Tibial nerve (tissue), 4 donors: ENCODE results near the gene ANKDD1B. TPM values are rescaled to one million over a fixed set of nuclear protein-coding genes. Genes with fewer than 3 reads are reported as not detected.

Source experiments
- DNase-seq, 2 donors: peaks; one replicate each; pipeline ENCODE4 v3.0.0-alpha.2; 2019; ENCODE audit warnings: low spot score in 2 of 2
- H3K27ac ChIP-seq, 4 donors: fragments of 200-600 bp; sonication (generic) in 3 of 4; one replicate each; pipeline ENCODE4 v1.5.1; 2017 to 2019; ENCODE audit warnings: mild to moderate bottlenecking in 1 of 4
- H3K27me3 ChIP-seq, 2 donors: fragments of 200-600 bp; sonication (generic) in 1 of 2; one replicate each; pipeline versions ENCODE4 v1.5.1 to v1.6.0; 2017 to 2019
- H3K36me3 ChIP-seq, 3 donors: fragments of 200-600 bp; sonication (generic); one replicate each; pipeline ENCODE4 v1.5.1; 2018 to 2019
- H3K4me1 ChIP-seq, 4 donors: fragments of 200-600 bp; sonication (generic) in 3 of 4; one replicate each; pipeline ENCODE4 v1.5.1; 2017 to 2019
- H3K4me3 ChIP-seq, 4 donors: fragments of 200-600 bp; sonication (generic) in 3 of 4; one replicate each; pipeline ENCODE4 v1.5.1; 2017 to 2019; ENCODE audit warnings: mild to moderate bottlenecking in 1 of 4, moderate library complexity in 1 of 4
- H3K9me3 ChIP-seq, 4 donors: fragments of 200-600 bp; sonication (generic) in 3 of 4; one replicate each; pipeline ENCODE4 v1.5.1; 2017 to 2019
- EP300 ChIP-seq, 2 donors: sonication (generic); formaldehyde crosslinking; IDR thresholded peaks; one replicate each; pipeline ENCODE4 v1.6.1; 2017; ENCODE audit warnings: antibody characterized with exemption in 2 of 2, mild to moderate bottlenecking in 1 of 2
- POLR2A ChIP-seq, 2 donors: fragments of 450-650 bp; IDR thresholded peaks; one replicate each; pipeline ENCODE4 v1.6.1; 2017; ENCODE audit warnings: antibody characterized with exemption in 2 of 2, mild to moderate bottlenecking in 2 of 2, moderate library complexity in 2 of 2
- WGBS, 2 donors: methylation state at CpG; one replicate each; pipeline ENCODE4 v1.1.5; 2018; 5-methylcytosine and 5-hydroxymethylcytosine counted together
- total RNA-seq, 4 donors: library from RNA; depleted of rRNA; stranded (reverse); fragments of >200 nt; gene quantifications; one replicate each; pipeline ENCODE4 v1.1.0, GENCODE V29; 2016
- TF ChIP-seq, protein P1 (sequence below), 5 experiments: fragments of 200-600 bp in 3 of 5; fragments of 450-650 bp in 2 of 5; sonication (generic) in 3 of 5; IDR thresholded peaks; one replicate each; pipeline ENCODE4 v1.5.1; 2016 to 2019; ENCODE audit warnings: antibody characterized with exemption in 5 of 5, mild to moderate bottlenecking in 3 of 5, moderate library complexity in 2 of 5

ANKDD1B gene
- total RNA-seq, 4 donors from 2014 or later, result 0.63 to 3.9 (median 1.3) TPM

DNA sequence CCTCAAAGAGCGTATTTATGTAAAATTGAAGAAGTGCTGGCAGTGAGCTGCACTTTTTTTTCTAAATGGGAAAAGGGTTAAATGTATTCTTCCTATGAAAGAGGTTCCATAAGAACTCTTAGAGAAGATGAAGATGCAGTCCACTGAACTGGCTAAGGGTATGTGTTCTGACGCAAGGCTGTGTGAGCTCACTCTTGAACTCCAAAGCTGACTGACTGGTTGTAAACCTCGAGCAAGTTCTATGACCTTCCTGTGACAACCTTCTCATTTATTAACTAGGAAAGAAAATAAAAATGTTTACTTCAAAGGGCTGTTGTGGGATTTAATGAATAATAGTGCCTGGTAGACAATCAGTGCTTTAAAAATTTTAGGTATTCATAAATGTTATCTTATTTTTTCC, 59.3 kb downstream of the ANKDD1B start:
- peaks cover 0 to 12% (median 0%) of the 10 kb centered on the region in 4 donors for H3K4me1 ChIP-seq
- 64 to 67% methylated on average over 3 of the region's 3 CpGs for WGBS, 2 donors
- no peaks in the 10 kb centered on the region for H3K27me3 ChIP-seq
- no peaks in the 10 kb centered on the region for H3K9me3 ChIP-seq
- H3K36me3 ChIP-seq, result peaks cover 0 to 29% (median 0%) of the 10 kb centered on the region in 3 donors
- DNase-seq, result no peak
- H3K4me3 ChIP-seq, result no peak overlapping the region
- TF ChIP-seq POLR2A (IDR thresholded peaks at IDR 0.05) (no peak), EP300 (IDR thresholded peaks at IDR 0.05) (no peak)
- TF ChIP-seq, protein P1, sequence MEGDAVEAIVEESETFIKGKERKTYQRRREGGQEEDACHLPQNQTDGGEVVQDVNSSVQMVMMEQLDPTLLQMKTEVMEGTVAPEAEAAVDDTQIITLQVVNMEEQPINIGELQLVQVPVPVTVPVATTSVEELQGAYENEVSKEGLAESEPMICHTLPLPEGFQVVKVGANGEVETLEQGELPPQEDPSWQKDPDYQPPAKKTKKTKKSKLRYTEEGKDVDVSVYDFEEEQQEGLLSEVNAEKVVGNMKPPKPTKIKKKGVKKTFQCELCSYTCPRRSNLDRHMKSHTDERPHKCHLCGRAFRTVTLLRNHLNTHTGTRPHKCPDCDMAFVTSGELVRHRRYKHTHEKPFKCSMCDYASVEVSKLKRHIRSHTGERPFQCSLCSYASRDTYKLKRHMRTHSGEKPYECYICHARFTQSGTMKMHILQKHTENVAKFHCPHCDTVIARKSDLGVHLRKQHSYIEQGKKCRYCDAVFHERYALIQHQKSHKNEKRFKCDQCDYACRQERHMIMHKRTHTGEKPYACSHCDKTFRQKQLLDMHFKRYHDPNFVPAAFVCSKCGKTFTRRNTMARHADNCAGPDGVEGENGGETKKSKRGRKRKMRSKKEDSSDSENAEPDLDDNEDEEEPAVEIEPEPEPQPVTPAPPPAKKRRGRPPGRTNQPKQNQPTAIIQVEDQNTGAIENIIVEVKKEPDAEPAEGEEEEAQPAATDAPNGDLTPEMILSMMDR (IDR thresholded peaks at IDR 0.05), result no peak
- no peak overlapping the region for H3K27ac ChIP-seq

DNA sequence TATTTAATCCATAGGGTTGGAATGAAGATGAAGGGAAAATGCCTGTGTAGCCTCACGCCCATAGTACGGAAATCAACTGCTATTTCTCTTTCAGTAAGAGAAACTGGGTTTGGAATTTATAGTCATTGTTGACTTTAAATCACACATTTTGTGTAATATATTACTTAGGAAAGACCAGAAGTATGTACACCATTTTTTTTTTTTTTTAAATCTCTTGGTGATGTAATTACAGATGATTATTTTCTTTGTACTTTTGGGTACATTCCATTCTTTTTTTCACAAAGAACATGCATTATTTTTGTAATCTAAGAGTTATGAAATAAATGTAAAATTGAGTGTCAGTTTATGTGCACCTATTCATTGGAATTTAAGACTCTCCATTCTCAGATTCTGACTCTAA, 60.3 kb downstream of the ANKDD1B start:
- DNase-seq, result no peak
- TF ChIP-seq, protein P1 (IDR thresholded peaks at IDR 0.05), result no peak
- no peak for TF ChIP-seq EP300 (IDR thresholded peaks at IDR 0.05)
- TF ChIP-seq POLR2A (IDR thresholded peaks at IDR 0.05), result no peak
- Histone ChIP-seq H3K27me3 (no peaks in the 10 kb centered on the region), H3K27ac (no peak overlapping the region), H3K4me1 (peaks cover 0 to 12% (median 0%) of the 10 kb centered on the region in 4 donors), H3K36me3 (peaks cover 0 to 32% (median 0%) of the 10 kb centered on the region in 3 donors), H3K4me3 (no peak overlapping the region), H3K9me3 (no peaks in the 10 kb centered on the region)
- WGBS, 2 donors, result 51 to 69% methylated on average over 2 of the region's 2 CpGs

DNA sequence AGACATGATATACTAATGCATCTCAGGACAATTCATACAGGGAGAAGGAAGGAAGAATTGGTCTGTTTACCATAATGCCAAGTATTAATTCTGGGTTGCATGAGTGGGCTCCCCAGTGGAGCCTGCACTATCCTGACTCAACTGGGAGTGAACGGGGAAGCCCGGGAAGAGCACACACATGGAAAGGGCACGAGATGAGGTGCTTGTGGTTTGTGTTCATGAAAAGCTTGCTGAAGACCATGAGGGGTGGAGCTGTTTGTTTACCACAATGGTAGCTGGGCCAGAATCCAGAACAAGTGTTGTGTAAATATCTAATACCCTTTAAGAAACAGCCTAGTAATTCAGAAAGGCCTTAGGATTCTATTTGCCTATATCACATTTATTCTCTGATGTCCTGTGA, 61.4 kb downstream of the ANKDD1B start:
- 78 to 84% methylated on average over 3 of the region's 3 CpGs for WGBS, 2 donors
- peaks cover 0 to 32% (median 0%) of the 10 kb centered on the region in 3 donors for H3K36me3 ChIP-seq
- no peaks in the 10 kb centered on the region for H3K27me3 ChIP-seq
- no peaks in the 10 kb centered on the region for H3K9me3 ChIP-seq
- H3K4me1 ChIP-seq, result peaks cover 0 to 12% (median 0%) of the 10 kb centered on the region in 4 donors
- no peak overlapping the region for H3K4me3 ChIP-seq
- no peak for TF ChIP-seq EP300 (IDR thresholded peaks at IDR 0.05)
- no peak for TF ChIP-seq POLR2A (IDR thresholded peaks at IDR 0.05)
- TF ChIP-seq, protein P1 (IDR thresholded peaks at IDR 0.05), result no peak
- no peak for DNase-seq
- no peak overlapping the region for H3K27ac ChIP-seq

DNA sequence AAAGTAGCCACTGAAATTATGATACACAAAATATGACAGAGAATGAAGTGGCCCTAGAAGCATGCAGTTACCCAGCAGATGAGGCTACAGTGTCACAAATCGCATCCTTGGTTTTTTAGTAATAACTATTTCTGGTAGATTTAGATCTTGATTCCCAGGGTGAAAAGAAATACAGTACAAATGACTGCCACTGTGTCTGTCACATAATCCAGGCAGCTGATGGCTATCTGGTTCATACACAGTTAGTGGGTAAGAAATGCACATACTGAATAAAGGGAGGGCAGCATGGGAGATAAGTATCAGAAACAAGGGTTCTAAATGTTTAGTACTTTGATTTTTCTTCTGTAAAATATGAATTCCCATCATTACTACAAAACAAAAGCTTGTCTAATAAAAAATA, 64.5 kb downstream of the ANKDD1B start:
- no peak for DNase-seq
- Histone ChIP-seq H3K27ac (no peak overlapping the region), H3K9me3 (no peaks in the 10 kb centered on the region), H3K27me3 (no peaks in the 10 kb centered on the region), H3K4me3 (no peak overlapping the region), H3K4me1 (peaks cover 0 to 4% (median 0%) of the 10 kb centered on the region in 4 donors), H3K36me3 (peaks cover 0 to 32% (median 0%) of the 10 kb centered on the region in 3 donors)
- 96 to 98% methylated on average over 1 of the region's 1 CpG for WGBS, 2 donors
- TF ChIP-seq, protein P1 (IDR thresholded peaks at IDR 0.05), result no peak
- TF ChIP-seq EP300 (IDR thresholded peaks at IDR 0.05) (no peak), POLR2A (IDR thresholded peaks at IDR 0.05) (no peak)

DNA sequence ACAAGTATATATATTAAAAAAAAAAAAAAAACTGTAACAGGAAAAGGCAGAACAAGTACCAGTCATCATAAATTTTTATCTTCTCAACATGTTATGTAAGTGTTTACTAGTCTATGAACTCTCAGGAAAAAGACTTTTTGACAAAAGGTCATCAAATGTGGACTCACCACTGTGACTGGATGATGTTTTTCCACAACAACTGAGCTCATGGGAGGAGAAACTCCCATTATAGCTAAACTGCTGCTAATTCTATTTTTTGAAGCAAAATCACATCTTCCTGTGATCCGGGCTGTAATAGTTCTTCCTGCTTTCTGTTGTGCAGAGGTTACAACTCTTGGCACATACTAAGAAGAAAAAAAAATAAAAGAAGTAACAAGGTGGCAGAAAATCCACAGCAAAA, 66.4 kb downstream of the ANKDD1B start:
- Histone ChIP-seq H3K4me1 (peaks cover 0 to 4% (median 0%) of the 10 kb centered on the region in 4 donors), H3K27ac (peak overlapping the region in 2 of 4 donors; percentile 2 to 50), H3K27me3 (no peaks in the 10 kb centered on the region), H3K9me3 (no peaks in the 10 kb centered on the region), H3K36me3 (peaks cover 0 to 33% (median 0%) of the 10 kb centered on the region in 3 donors), H3K4me3 (no peak overlapping the region)
- no peak for DNase-seq
- WGBS, 2 donors, result 20 to 21% methylated on average over 1 of the region's 1 CpG
- TF ChIP-seq, protein P1 (IDR thresholded peaks at IDR 0.05), result no peak
- TF ChIP-seq POLR2A (IDR thresholded peaks at IDR 0.05) (no peak), EP300 (IDR thresholded peaks at IDR 0.05) (no peak)
